Inflammatory macrophage (primary cell): Measurements from ENCODE around the gene RNU1-2.
"Not testable (repeated sequence)": the region's sequence is repeated elsewhere in the genome, so short reads cannot be mapped to it uniquely, and the experiment has no call there.

ENCODE experiments used
- DNase-seq, 2 donors: peaks; one replicate each; pipeline ENCODE4 v3.0.0-alpha.2; 2020 to 2022

RNU1-2 gene

GRCh38 chr1:16927256-16927655 lies 31.5 kb downstream of the RNU1-2 start:
- no peak for DNase-seq

DNA sequence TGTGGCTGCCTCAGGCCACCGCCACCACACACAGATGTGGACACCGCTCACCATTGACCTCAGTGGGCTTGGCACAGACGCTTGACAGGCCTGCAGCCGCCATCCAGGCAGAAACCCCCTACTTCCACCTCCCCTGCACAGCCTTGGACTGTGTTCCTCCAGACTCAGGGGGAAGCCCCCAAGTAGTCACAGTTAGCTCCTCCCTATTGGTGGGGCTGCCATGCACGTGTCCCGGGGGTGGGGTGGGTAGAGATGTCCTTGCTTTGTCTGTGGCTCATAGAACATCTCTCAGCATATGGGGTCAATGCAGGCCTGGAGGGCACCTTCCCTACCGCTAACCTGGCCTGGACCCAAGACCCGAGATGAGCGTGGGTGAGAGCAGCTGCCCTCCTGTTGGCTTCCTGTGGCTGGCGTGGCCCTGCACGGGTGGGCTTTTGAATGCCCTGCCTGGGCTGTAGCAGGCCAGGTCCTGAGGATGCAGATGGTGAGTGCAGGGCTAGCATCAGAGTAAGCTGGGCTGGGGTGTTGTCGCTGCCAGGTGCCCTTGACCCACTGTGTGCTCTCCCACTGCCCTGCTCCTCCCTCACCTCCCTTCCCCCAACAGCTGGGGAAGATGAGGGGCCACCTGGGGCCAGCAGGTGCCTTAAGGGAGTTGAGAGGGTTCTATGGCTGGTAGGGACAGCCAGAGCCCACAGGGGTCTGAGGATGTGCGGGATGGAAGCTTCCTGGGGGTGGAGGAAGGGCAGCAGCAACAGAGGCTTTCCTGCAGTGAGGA lies 32.1 kb downstream of the RNU1-2 start:
- no peak for DNase-seq

DNA sequence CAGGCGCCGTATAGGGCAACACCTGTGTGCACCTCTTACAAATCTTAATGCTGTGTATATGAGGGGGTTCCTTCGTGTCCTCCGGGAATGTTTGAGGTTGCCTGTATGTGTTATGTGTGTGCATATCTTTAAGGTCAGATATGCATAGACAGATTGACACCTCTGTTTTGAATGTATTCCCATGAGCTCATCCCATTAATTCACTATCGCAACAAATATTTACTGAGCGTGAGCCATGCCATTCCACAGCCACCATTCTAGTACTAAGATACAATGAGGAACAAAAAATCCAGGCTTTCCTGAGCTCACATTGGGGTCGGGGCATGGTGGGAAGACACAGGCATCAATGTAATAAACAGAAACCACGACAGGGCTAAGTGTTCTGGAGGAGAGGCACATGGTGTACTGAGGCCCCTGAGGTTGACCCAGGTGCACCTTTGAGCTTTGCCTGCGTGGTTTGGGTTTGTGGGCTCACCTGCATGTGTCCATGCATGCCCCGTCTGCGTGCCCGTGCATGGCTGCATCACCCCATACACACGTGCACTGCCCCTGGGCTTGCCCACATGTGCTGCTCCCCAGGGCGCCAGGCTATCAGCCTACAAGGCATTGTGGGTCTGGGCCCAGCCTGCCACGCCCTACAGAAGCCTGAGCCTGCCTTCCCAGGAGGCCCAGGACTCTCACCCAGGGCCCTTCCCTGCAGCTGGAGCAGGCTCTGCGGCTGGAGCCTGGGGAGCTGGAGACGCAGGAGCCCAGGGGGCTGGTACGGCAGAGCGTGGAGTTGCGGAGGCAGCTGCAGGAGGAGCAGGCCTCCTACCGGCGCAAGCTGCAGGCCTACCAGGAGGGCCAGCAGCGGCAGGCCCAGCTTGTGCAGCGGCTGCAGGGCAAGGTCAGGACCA lies 33.6 kb downstream of the RNU1-2 start:
- DNase-seq: not testable (repeated sequence)

DNA sequence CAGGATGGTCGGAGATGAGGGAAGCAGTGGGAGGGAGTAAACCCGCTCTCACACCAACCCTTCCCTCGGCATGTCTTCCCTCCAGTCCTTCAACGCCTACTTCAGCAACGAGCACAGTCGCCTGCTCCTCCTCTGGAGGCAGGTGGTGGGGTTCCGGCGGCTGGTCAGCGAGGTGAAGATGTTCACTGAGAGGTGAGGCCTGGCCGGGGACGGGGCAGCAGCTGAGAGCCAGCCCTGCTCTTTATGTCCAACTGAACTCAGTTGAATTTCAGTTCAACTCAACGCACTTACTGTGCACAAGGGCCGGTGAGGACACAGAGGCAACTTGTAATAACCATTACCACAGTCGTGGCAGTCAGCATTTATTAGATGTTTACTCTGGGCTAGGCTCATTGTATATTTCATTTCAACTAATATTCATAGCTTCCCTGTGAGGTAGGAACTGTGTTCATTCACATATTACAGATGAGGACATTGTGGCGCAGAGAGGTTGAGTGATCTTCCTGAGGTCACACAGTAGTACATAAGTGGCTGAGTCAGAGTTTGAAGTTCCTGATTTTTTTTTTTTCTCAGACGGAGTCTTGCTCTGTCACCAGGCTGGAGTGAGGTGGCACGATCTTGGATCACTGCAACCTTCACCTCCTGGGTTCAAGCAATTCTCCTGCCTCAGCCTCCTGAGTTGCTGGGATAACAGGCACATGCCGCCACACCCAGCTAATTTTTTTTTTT lies 35.6 kb downstream of the RNU1-2 start:
- peak; percentile 46 to 62 for DNase-seq

DNA sequence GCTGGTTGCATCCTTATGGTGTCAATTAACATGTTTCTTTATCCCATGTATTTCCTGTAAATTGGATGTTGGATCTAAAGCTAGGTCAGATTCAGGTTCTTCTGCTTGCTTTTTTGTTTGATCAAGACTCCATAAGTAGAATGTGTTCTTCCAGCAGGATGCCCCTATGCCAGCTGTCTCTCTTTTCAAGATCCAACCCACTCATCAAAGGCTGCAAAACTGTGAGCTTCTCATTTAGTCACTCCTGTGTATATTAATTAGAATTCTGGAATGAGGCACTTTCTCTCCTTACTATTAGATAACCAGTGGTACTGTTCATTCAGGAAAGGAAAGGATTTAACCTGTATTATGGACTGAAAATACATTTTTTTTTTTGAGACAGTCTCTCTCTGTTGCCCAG lies 38.2 kb downstream of the RNU1-2 start:
- DNase-seq: not testable (repeated sequence)

- DNase-seq: not testable (repeated sequence)
These were observed 40.8 kb downstream of the RNU1-2 start for GRCh38 chr1:16936580-16936979.

GRCh38 chr1:16938351-16939321 lies 42.9 kb downstream of the RNU1-2 start:
- DNase-seq: no peak

- DNase-seq: not testable (repeated sequence)
These were observed 43.8 kb downstream of the RNU1-2 start for GRCh38 chr1:16939386-16940180.

DNA sequence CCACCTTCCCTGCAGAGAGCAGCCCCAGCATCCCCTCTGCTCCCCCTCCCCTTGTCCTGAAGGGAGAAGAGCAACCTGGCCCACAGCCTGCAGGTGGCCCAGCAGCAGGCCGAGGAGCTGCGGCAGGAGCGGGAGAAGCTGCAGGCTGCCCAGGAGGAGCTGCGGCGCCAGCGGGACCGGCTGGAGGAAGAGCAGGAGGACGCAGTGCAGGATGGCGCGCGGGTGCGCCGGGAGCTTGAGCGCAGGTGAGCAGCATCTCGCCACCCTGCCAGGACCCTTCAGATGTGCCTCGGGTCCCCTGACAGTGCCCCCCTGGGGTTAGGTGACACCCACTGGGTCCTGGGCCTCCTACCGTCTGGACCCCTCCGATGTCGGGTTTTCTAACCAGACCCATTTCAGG lies 48.3 kb downstream of the RNU1-2 start:
- no peak for DNase-seq

DNA sequence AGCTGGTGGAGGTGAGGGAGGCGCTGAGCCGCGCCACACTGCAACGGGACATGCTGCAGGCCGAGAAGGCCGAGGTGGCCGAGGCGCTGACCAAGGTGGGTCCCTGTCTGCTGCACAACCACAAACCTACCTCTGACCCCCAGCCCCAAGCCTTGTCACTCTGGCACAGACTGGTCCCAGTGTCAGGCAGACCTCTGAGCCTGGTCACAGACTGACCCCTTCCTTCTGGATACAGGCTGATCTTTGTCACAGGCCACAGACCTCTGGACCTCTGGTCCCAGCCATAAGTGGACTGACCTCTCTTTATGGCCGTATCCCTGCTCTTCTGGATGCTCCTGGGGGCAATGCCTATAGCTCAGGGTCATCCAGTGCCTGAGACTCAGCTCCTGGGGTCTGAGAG lies 49.7 kb downstream of the RNU1-2 start:
- not testable (repeated sequence) for DNase-seq
